GM12878 (cell line): ENCODE data around the gene IGFLR1. TPM values are rescaled to one million over a fixed set of nuclear protein-coding genes. Genes with fewer than 3 reads are reported as not detected.

Source experiments
- ATAC-seq: fragments of 200-7000 bp; cut with Tn5 transposase; 3 replicates; pipeline ENCODE4 v1.9.1; 2020; ENCODE audit warnings: mild to moderate bottlenecking, moderate library complexity
- BruUV-seq: library from RNA; stranded (reverse); fragments of 400-500 nt; replicated peaks from 2 replicates; lab custom pipeline; 2021; lab: Mats Ljungman, UMichigan
- CTCF ChIA-PET: fragments of 300-600 bp; sonication (Branson Sonifier 250); formaldehyde crosslinking; extraction: SDS; loops from one replicate; lab custom pipeline; 2021; ENCODE audit warnings: inconsistent platforms; lab: Yijun Ruan, JAX
- POLR2A ChIA-PET: fragments of 350-600 bp; formaldehyde crosslinking; extraction: SDS; loops from one replicate; lab custom pipeline; 2021; ENCODE audit warnings: inconsistent platforms; lab: Charles Lee
- RAD21 ChIA-PET: fragments of 300-600 bp; sonication (Branson Sonifier 250); formaldehyde crosslinking; loops from one replicate; lab custom pipeline; 2023; ENCODE audit warnings: antibody characterized with exemption; ENCODE audit not compliant: unreplicated experiment; lab: Charles Lee
- SMC1A ChIA-PET: fragments of 300-600 bp; sonication (Branson Sonifier 250); formaldehyde crosslinking; loops from one replicate; lab custom pipeline; 2023; ENCODE audit not compliant: unreplicated experiment, uncharacterized antibody; lab: Charles Lee
- DNase-seq: peaks from one replicate; pipeline ENCODE4 v3.0.0-alpha.2; 2011; ENCODE audit warnings: low read depth, low spot score
- FAIRE-seq: peaks from 3 replicates; lab custom pipeline; 2011; peaks lifted over from hg19 to GRCh38; lab: Jason Lieb, UNC
- H2AFZ ChIP-seq: 2 replicates; pipeline ENCODE4 v1.6.0; 2011; ENCODE audit warnings: low read depth, low read length, control low read depth; ENCODE audit not compliant: control insufficient read depth
- H3K27ac ChIP-seq: 2 replicates; pipeline ENCODE4 v1.5.1; 2011; ENCODE audit warnings: control low read depth; ENCODE audit not compliant: control insufficient read depth, insufficient read depth
- H3K27me3 ChIP-seq, 2 experiments: replicated peaks in 1 of 2; 2 replicates each; pipeline versions ENCODE4 v1.6.0 to v1.6.1; 2011; ENCODE audit warnings: low read length in 1 of 2; ENCODE audit not compliant: control insufficient read depth in 2 of 2, insufficient read depth in 2 of 2
- H3K36me3 ChIP-seq, 2 experiments: 2 replicates each; pipeline ENCODE4 v1.5.1; 2011; ENCODE audit warnings: low read length in 1 of 2; ENCODE audit not compliant: control insufficient read depth in 2 of 2, insufficient read depth in 2 of 2
- H3K4me1 ChIP-seq: 2 replicates; pipeline ENCODE4 v1.6.1; 2011; ENCODE audit warnings: mild to moderate bottlenecking, low read length, moderate library complexity, mixed read lengths; ENCODE audit not compliant: control insufficient read depth, insufficient read depth
- H3K4me2 ChIP-seq: 2 replicates; pipeline ENCODE4 v1.6.0; 2011; ENCODE audit warnings: control low read depth; ENCODE audit not compliant: control insufficient read depth, insufficient read depth
- H3K4me3 ChIP-seq: fragments of 200-600 bp; sonication (generic); 2 replicates; pipeline ENCODE4 v1.5.1; 2016
- H3K79me2 ChIP-seq: 2 replicates; pipeline ENCODE4 v1.6.0; 2011; ENCODE audit warnings: low read length; ENCODE audit not compliant: control insufficient read depth, insufficient read depth
- H3K9ac ChIP-seq: 2 replicates; pipeline ENCODE4 v1.8.0; 2011; ENCODE audit warnings: low read length, control low read depth, mixed read lengths; ENCODE audit not compliant: control insufficient read depth, insufficient read depth
- H3K9me3 ChIP-seq: replicated peaks from 3 replicates; pipeline ENCODE4 v1.5.1; 2011; ENCODE audit warnings: mild to moderate bottlenecking, low read length; ENCODE audit not compliant: control insufficient read depth, insufficient read depth
- H4K20me1 ChIP-seq: 2 replicates; pipeline ENCODE4 v1.6.0; 2011; ENCODE audit not compliant: control insufficient read depth, insufficient read depth
- E2F4 ChIP-seq: IDR thresholded peaks from 2 replicates; pipeline ENCODE4 v1.6.1; 2012; ENCODE audit warnings: low read depth, low read length, improper control_type of control experiment
- IKZF1 ChIP-seq: fragments of 450-650 bp; conservative IDR thresholded peaks from 2 replicates; pipeline ENCODE4 v1.6.1; 2017; ENCODE audit warnings: antibody characterized with exemption, mild to moderate bottlenecking
- POLR2A ChIP-seq: IDR thresholded peaks from 2 replicates; pipeline ENCODE4 v1.6.1; 2011; ENCODE audit warnings: low read depth, mild to moderate bottlenecking, low read length
- SUPT20H ChIP-seq: IDR thresholded peaks from 2 replicates; pipeline ENCODE4 v1.6.1; 2011; ENCODE audit warnings: low read depth, mild to moderate bottlenecking, low read length, moderate library complexity, borderline replicate concordance; ENCODE audit not compliant: control insufficient read depth
- WGBS: methylation state at CpG from one replicate; pipeline ENCODE4 v1.1.6; 2016; ENCODE audit warnings: low lambda C conversion rate; ENCODE audit not compliant: insufficient replicate concordance, insufficient coverage; ENCODE audit errors: missing lambda C conversion rate; 5-methylcytosine and 5-hydroxymethylcytosine counted together
- in situ Hi-C: fragments of 300-500 bp; cut with MboI; formaldehyde crosslinking; loops from 9 replicates; pipeline ENCODE4 v1.14.3; 2018; ENCODE audit warnings: mixed read lengths
- intact Hi-C: fragments of 100-400 bp; cut with micrococcal nuclease; formaldehyde crosslinking; loops from one replicate; pipeline ENCODE4 v1.14.2; 2022; ENCODE audit not compliant: unreplicated experiment
- polyA plus RNA-seq, 11 experiments: library from polyadenylated mRNA; depleted of rRNA in 4 of 11; unstranded in 6 of 11; stranded (reverse) in 5 of 11; fragments of >200 nt; fragmentation: Nextera tagmentation in 4 of 11; fragmentation: Illumina TruSeq in 1 of 11; extraction: Ambion mirVana in 4 of 11; extraction: Trizol in 1 of 11; gene quantifications; 1 replicate in 1 of 11; 2 replicates in 10 of 11; pipeline versions ENCODE4 v1.2.1 to v1.2.3, GENCODE V29; 2011 to 2016; ENCODE audit warnings: inconsistent platforms in 2 of 11, missing spikeins in 2 of 11, low read depth in 1 of 11
- total RNA-seq, 4 experiments: library from RNA; depleted of rRNA in 3 of 4; stranded (reverse); fragments of >200 nt in 3 of 4; fragmentation: Illumina TruSeq in 1 of 4; extraction: Trizol in 1 of 4; gene quantifications; 2 replicates each; pipeline versions ENCODE4 v1.2.1 to v1.2.3, GENCODE V29; 2013 to 2021
- TF ChIP-seq, protein P1 (sequence below): fragments of 450-650 bp; IDR thresholded peaks from 2 replicates; pipeline ENCODE4 v1.6.1; 2017; ENCODE audit warnings: mild to moderate bottlenecking, moderate library complexity

The IGFLR1 gene
- total and polyA plus RNA-seq, 10 of the 15 experiments (the other 5 are each of a cell fraction or from before 2014, with no cell fraction given), result 2.5 to 39.9 (median 24.8) TPM

DNA sequence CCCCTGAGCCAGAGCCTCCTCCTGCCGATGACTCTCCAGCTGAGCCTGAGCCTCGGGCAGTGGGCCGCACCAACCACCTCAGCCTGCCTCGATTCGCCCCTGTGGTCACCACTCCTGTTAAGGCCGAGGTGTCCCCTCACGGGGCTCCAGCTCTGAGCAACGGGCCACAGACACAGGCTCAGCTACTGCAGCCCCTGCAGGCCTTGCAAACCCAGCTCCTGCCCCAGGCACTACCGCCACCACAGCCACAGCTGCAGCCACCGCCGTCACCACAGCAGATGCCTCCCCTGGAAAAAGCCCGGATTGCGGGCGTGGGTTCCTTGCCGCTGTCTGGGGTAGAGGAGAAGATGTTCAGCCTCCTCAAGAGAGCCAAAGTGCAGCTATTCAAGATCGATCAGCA, 20.9 kb downstream of the IGFLR1 start:
- Histone ChIP-seq H3K36me3 (peaks cover 23 to 31% of the 10 kb centered on the region in 2 experiments), H3K27me3 (no peaks in the 10 kb centered on the region), H2AFZ (no peak overlapping the region), H3K79me2 (peaks cover 26% of the 10 kb centered on the region), H3K9me3 (no peaks in the 10 kb centered on the region), H3K4me1 (peaks cover 10% of the 10 kb centered on the region), H3K4me2 (0 out of 2 replicates have a peak overlapping the region, but pooled peaks have one; percentile 22), H4K20me1 (no peaks in the 10 kb centered on the region; the same call in 1 of the 2 replicates), H3K9ac (no peak overlapping the region), H3K27ac (no peak overlapping the region), H3K4me3 (no peak overlapping the region)
- DNase-seq, result no peak
- in situ Hi-C loops, result no loop called here
- no peak for ATAC-seq
- POLR2A ChIA-PET, result no interaction called here
- no peak for TF ChIP-seq IKZF1
- peak; percentile 52 for TF ChIP-seq POLR2A
- intact Hi-C loops, result no loop called here
- RAD21 ChIA-PET, result no interaction called here
- SMC1A ChIA-PET, result no interaction called here
- no TSS peak for BruUV-seq
- WGBS, result 88% methylated on average over 16 of the region's 16 CpGs
- FAIRE-seq, result no peak
- CTCF ChIA-PET, result no interaction called here

- ChIA-PET CTCF (interaction anchor here (1.4 kb wide), 1 partner anchor 17 kb away, joined by 4 read pairs; no protein-coding TSS in a partner anchor), SMC1A (interaction anchor here (1.0 kb wide), 1 partner anchor 24 kb away, joined by 4 read pairs; no protein-coding TSS in a partner anchor), RAD21 (no interaction called here), POLR2A (interaction anchor here (1.5 kb wide), 1 partner anchor 20 kb away, joined by 4 read pairs; no protein-coding TSS in a partner anchor)
- Histone ChIP-seq H3K79me2 (peaks cover 34% of the 10 kb centered on the region), H3K27ac (no peak overlapping the region), H3K36me3 (peaks cover 19 to 26% of the 10 kb centered on the region in 2 experiments), H3K4me1 (peaks cover 14% of the 10 kb centered on the region), H2AFZ (no peak overlapping the region), H3K9ac (no peak overlapping the region), H4K20me1 (no peaks in the 10 kb centered on the region; the same call in 1 of the 2 replicates), H3K4me2 (no peak overlapping the region), H3K4me3 (no peak overlapping the region), H3K9me3 (no peaks in the 10 kb centered on the region), H3K27me3 (no peaks in the 10 kb centered on the region)
- BruUV-seq, result no TSS peak
- no peak for ATAC-seq
- in situ Hi-C loops (no loop called here), intact Hi-C loops (no loop called here)
- FAIRE-seq, result no peak
- DNase-seq, result no peak
- TF ChIP-seq SUPT20H (no peak), E2F4 (no peak)
- TF ChIP-seq, protein P1, sequence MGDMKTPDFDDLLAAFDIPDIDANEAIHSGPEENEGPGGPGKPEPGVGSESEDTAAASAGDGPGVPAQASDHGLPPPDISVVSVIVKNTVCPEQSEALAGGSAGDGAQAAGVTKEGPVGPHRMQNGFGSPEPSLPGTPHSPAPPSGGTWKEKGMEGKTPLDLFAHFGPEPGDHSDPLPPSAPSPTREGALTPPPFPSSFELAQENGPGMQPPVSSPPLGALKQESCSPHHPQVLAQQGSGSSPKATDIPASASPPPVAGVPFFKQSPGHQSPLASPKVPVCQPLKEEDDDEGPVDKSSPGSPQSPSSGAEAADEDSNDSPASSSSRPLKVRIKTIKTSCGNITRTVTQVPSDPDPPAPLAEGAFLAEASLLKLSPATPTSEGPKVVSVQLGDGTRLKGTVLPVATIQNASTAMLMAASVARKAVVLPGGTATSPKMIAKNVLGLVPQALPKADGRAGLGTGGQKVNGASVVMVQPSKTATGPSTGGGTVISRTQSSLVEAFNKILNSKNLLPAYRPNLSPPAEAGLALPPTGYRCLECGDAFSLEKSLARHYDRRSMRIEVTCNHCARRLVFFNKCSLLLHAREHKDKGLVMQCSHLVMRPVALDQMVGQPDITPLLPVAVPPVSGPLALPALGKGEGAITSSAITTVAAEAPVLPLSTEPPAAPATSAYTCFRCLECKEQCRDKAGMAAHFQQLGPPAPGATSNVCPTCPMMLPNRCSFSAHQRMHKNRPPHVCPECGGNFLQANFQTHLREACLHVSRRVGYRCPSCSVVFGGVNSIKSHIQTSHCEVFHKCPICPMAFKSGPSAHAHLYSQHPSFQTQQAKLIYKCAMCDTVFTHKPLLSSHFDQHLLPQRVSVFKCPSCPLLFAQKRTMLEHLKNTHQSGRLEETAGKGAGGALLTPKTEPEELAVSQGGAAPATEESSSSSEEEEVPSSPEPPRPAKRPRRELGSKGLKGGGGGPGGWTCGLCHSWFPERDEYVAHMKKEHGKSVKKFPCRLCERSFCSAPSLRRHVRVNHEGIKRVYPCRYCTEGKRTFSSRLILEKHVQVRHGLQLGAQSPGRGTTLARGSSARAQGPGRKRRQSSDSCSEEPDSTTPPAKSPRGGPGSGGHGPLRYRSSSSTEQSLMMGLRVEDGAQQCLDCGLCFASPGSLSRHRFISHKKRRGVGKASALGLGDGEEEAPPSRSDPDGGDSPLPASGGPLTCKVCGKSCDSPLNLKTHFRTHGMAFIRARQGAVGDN, result no peak
- 96% methylated on average over 17 of the region's 17 CpGs for WGBS
Observed at GRCh38 chr19:35720648-35721047, 21.6 kb downstream of the IGFLR1 start.
